GM23248 (cell line): Measurements from ENCODE around the gene ADK. TPM values are rescaled to one million over a fixed set of nuclear protein-coding genes. Genes with fewer than 3 reads are reported as not detected.

Experiments
- DNase-seq: peaks from one replicate; pipeline ENCODE4 v3.0.0-alpha.2; 2015
- H2AFZ ChIP-seq: fragments of 200-600 bp; sonication (generic); 2 replicates; pipeline ENCODE4 v1.6.1; 2016; ENCODE audit warnings: antibody characterized with exemption
- H3F3A ChIP-seq: fragments of 200-600 bp; sonication (generic); 2 replicates; pipeline ENCODE4 v1.6.1; 2016; ENCODE audit warnings: mild to moderate bottlenecking, antibody characterized with exemption, mixed run types; ENCODE audit not compliant: insufficient read depth
- H3K27ac ChIP-seq: fragments of 200-600 bp; sonication (generic); 2 replicates; pipeline ENCODE4 v1.5.1; 2016; ENCODE audit warnings: mild to moderate bottlenecking
- H3K27me3 ChIP-seq: fragments of 200-600 bp; sonication (generic); replicated peaks from 2 replicates; pipeline ENCODE4 v1.6.1; 2016; ENCODE audit warnings: mild to moderate bottlenecking; ENCODE audit not compliant: insufficient read depth
- H3K36me3 ChIP-seq: fragments of 200-600 bp; sonication (generic); 2 replicates; pipeline ENCODE4 v1.6.1; 2016; ENCODE audit warnings: low read depth, mild to moderate bottlenecking
- H3K4me1 ChIP-seq: fragments of 200-600 bp; sonication (generic); 2 replicates; pipeline ENCODE4 v1.6.1; 2016; ENCODE audit warnings: mild to moderate bottlenecking; ENCODE audit not compliant: insufficient read depth
- H3K4me2 ChIP-seq: fragments of 200-600 bp; sonication (generic); one replicate; pipeline ENCODE4 v1.6.1; 2016; ENCODE audit warnings: mild to moderate bottlenecking; ENCODE audit not compliant: unreplicated experiment
- H3K4me3 ChIP-seq: fragments of 200-600 bp; sonication (generic); 2 replicates; pipeline ENCODE4 v1.5.1; 2016; ENCODE audit warnings: mild to moderate bottlenecking
- H3K79me2 ChIP-seq: fragments of 200-600 bp; sonication (generic); 2 replicates; pipeline ENCODE4 v1.6.1; 2016; ENCODE audit warnings: mild to moderate bottlenecking; ENCODE audit not compliant: insufficient read depth
- H3K9ac ChIP-seq: fragments of 200-600 bp; sonication (generic); 2 replicates; pipeline ENCODE4 v1.6.1; 2016; ENCODE audit warnings: mild to moderate bottlenecking
- H3K9me2 ChIP-seq: fragments of 200-600 bp; sonication (generic); 2 replicates; pipeline ENCODE4 v1.6.1; 2016; ENCODE audit warnings: mixed run types, mild to moderate bottlenecking, moderate library complexity; ENCODE audit not compliant: insufficient read depth
- H3K9me3 ChIP-seq: fragments of 200-600 bp; sonication (generic); one replicate; pipeline ENCODE4 v1.6.1; 2017; ENCODE audit warnings: low read depth
- H4K20me1 ChIP-seq: fragments of 200-600 bp; sonication (generic); 2 replicates; pipeline ENCODE4 v1.6.0; 2016; ENCODE audit not compliant: insufficient read depth
- EZH2 ChIP-seq: fragments of 200-600 bp; sonication (generic); IDR thresholded peaks from 2 replicates; pipeline ENCODE4 v1.6.1; 2018; ENCODE audit warnings: antibody characterized with exemption, mild to moderate bottlenecking; ENCODE audit not compliant: insufficient read depth, poor library complexity, severe bottlenecking
- EZH2phosphoT487 ChIP-seq: fragments of 200-600 bp; sonication (generic); IDR thresholded peaks from 2 replicates; pipeline ENCODE4 v1.6.1; 2018; ENCODE audit warnings: antibody characterized with exemption, moderate library complexity, mild to moderate bottlenecking, low read depth; ENCODE audit not compliant: insufficient read depth
- WGBS, 2 experiments: methylation state at CpG; one replicate each; pipeline ENCODE4 v1.1.6; 2015 to 2017; ENCODE audit warnings: low lambda C conversion rate in 2 of 2, low coverage in 1 of 2; ENCODE audit errors: missing lambda C conversion rate in 2 of 2; 5-methylcytosine and 5-hydroxymethylcytosine counted together
- in situ Hi-C: fragments of 300-500 bp; cut with MboI; formaldehyde crosslinking; loops from 2 replicates; pipeline ENCODE4 v1.15.0; 2020
- polyA plus RNA-seq: library from polyadenylated mRNA; unstranded; fragments of >200 nt; fragmentation: Nextera tagmentation; extraction: Ambion mirVana; gene quantifications from 2 replicates; pipeline ENCODE4 v1.2.1, GENCODE V29; 2016
- total RNA-seq: library from RNA; depleted of rRNA; stranded (reverse); fragments of >200 nt; shearing (Covaris generic); gene quantifications from 2 replicates; pipeline ENCODE4 v1.2.3, GENCODE V29; 2014

The ADK gene
- total and polyA plus RNA-seq, 2 experiments from 2014 or later: 43.7 to 75.1 TPM

- no peak overlapping the region for H2AFZ ChIP-seq
- no peaks in the 10 kb centered on the region for H3K27me3 ChIP-seq
- H3K4me2 ChIP-seq: no peak overlapping the region
- 98 to 100% methylated on average over 3 of the region's 3 CpGs for WGBS, 2 experiments
- H3F3A ChIP-seq: no peaks in the 10 kb centered on the region
- H3K9me3 ChIP-seq: no peaks in the 10 kb centered on the region
- H3K4me3 ChIP-seq: no peak overlapping the region
- no peaks in the 10 kb centered on the region for H3K4me1 ChIP-seq
- H3K9ac ChIP-seq: no peak overlapping the region
- H3K9me2 ChIP-seq: no peaks in the 10 kb centered on the region
- no peak overlapping the region for H3K27ac ChIP-seq
- peaks cover 15% of the 10 kb centered on the region; the same call in 1 of the 2 replicates for H3K79me2 ChIP-seq
- no peak for DNase-seq
- TF ChIP-seq EZH2phosphoT487 (no peak), EZH2 (no peak)
- H3K36me3 ChIP-seq: no peaks in the 10 kb centered on the region
- no peaks in the 10 kb centered on the region for H4K20me1 ChIP-seq
- in situ Hi-C loops: no loop called here
These were observed 359.6 kb downstream of the ADK start for GRCh38 chr10:74510594-74510993.

DNA sequence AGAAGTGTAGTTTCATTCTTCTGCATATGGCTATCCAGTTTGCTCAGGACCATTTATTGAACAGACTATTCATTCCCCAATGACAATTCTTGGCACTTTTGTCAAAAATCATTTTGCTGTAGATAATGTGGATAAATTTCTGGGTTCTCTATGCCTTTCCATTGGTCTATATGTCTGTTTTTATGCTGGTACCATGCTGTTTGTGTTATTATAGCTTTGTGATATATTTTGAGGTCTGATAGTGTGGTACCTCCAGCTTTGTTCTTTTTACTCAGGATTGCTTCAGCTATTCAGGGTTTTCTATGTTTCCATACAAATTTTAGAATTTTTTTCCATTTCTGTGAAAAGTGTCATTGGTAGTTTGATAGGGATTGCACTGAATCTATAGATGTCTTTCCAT lies 360.0 kb downstream of the ADK start:
- Histone ChIP-seq H3K4me3 (no peak overlapping the region), H3K9me3 (no peaks in the 10 kb centered on the region), H2AFZ (no peak overlapping the region), H3K9ac (no peak overlapping the region), H3F3A (no peaks in the 10 kb centered on the region), H3K79me2 (peaks cover 15% of the 10 kb centered on the region; the same call in 1 of the 2 replicates), H3K36me3 (no peaks in the 10 kb centered on the region), H3K27me3 (no peaks in the 10 kb centered on the region), H4K20me1 (no peaks in the 10 kb centered on the region), H3K4me2 (no peak overlapping the region), H3K27ac (no peak overlapping the region), H3K9me2 (no peaks in the 10 kb centered on the region), H3K4me1 (no peaks in the 10 kb centered on the region)
- in situ Hi-C loops: no loop called here
- DNase-seq: no peak
- TF ChIP-seq EZH2phosphoT487 (no peak), EZH2 (no peak)

DNA sequence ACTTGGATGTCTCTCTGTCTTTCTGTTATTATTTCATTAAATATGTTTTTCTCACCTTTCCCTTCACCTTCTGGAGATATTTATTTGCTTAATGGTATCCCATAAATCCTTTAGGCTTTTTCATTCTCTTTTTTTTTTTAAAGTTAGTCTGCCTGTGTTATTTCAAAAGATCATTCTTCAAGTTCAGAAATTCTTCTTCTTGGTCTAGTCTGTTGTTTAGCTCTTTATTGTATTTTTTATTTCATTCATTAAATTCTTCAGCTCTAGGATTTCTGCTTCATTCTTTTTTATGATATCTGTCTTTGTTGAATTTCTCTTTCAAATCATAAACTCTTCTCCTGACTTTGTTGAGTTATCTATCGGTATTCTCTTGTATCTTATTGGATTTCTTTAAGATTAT lies 363.3 kb downstream of the ADK start:
- no peaks in the 10 kb centered on the region for H3K36me3 ChIP-seq
- H3K9me3 ChIP-seq: no peaks in the 10 kb centered on the region
- in situ Hi-C loops: no loop called here
- TF ChIP-seq EZH2phosphoT487 (no peak), EZH2 (no peak)
- no peaks in the 10 kb centered on the region for H3K9me2 ChIP-seq
- H3K4me3 ChIP-seq: no peak overlapping the region
- no peak for DNase-seq
- WGBS, 2 experiments: 100% methylated on average over 1 of the region's 1 CpG
- H3F3A ChIP-seq: no peaks in the 10 kb centered on the region
- no peak overlapping the region for H2AFZ ChIP-seq
- H3K79me2 ChIP-seq: peaks cover 11% of the 10 kb centered on the region; the same call in 1 of the 2 replicates
- H3K27ac ChIP-seq: no peak overlapping the region
- H3K27me3 ChIP-seq: no peaks in the 10 kb centered on the region
- H3K4me2 ChIP-seq: no peak overlapping the region
- no peaks in the 10 kb centered on the region for H3K4me1 ChIP-seq
- H4K20me1 ChIP-seq: no peaks in the 10 kb centered on the region
- no peak overlapping the region for H3K9ac ChIP-seq

GRCh38 chr10:74518061-74518460 lies 367.0 kb downstream of the ADK start:
- TF ChIP-seq EZH2: no peak
- no peak for TF ChIP-seq EZH2phosphoT487
- 20 to 41% methylated on average over 1 of the region's 1 CpG for WGBS, 2 experiments

DNA sequence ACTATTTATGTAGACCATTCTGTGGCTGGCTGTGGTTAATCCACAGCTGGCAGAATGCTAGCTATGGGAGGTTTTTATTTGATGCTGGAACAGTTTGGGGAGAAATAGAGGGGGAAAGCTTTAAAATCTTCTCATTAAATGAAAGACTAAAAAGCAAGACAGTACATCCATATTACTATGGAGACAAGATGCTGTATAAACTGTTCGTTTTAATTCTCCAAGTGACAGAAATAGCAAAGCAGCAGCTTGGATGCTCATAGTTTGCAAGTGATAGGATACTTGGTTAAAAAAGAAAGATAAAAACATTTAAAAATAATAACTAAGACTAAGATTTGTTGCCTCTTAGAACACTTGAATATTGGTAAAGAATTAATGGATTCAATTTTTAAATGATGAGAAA lies 370.5 kb downstream of the ADK start:
- in situ Hi-C loops: no loop called here
- Histone ChIP-seq H3F3A (no peaks in the 10 kb centered on the region), H4K20me1 (no peaks in the 10 kb centered on the region), H3K9ac (no peak overlapping the region), H3K4me3 (no peak overlapping the region), H2AFZ (no peak overlapping the region), H3K27me3 (no peaks in the 10 kb centered on the region), H3K36me3 (no peaks in the 10 kb centered on the region), H3K9me3 (no peaks in the 10 kb centered on the region), H3K4me2 (no peak overlapping the region), H3K79me2 (no peaks in the 10 kb centered on the region), H3K4me1 (no peaks in the 10 kb centered on the region), H3K27ac (no peak overlapping the region), H3K9me2 (no peaks in the 10 kb centered on the region)
- 61 to 70% methylated on average over 1 of the region's 1 CpG for WGBS, 2 experiments
- no peak for DNase-seq
- TF ChIP-seq EZH2phosphoT487 (no peak), EZH2 (no peak)

More at GRCh38 chr10:74518061-74518460, 367.0 kb downstream of the ADK start:
- Histone ChIP-seq H2AFZ (no peak overlapping the region), H3K9ac (no peak overlapping the region), H3K27me3 (no peaks in the 10 kb centered on the region), H3K27ac (no peak overlapping the region), H3K4me1 (no peaks in the 10 kb centered on the region), H3K9me3 (no peaks in the 10 kb centered on the region), H3K9me2 (no peaks in the 10 kb centered on the region), H3K4me2 (no peak overlapping the region), H4K20me1 (no peaks in the 10 kb centered on the region), H3K79me2 (peaks cover 11% of the 10 kb centered on the region; the same call in 1 of the 2 replicates), H3F3A (no peaks in the 10 kb centered on the region), H3K36me3 (no peaks in the 10 kb centered on the region), H3K4me3 (no peak overlapping the region)
- in situ Hi-C loops: no loop called here
- no peak for DNase-seq
